Measurements from ENCODE around the gene ZNRF2. TPM values are rescaled to one million over a fixed set of nuclear protein-coding genes. Genes with fewer than 3 reads are reported as not detected.

ZNRF2 gene
- total RNA-seq, result 13.8 and 14.4 TPM in 2 replicates
- long read RNA-seq, partial matches to known transcripts, result 0 of 2 reads
- long read RNA-seq, other reads (novel, unspliced or antisense), result 2 of 2 reads

- no peaks in the 10 kb centered on the region for H3K27me3 Mint-ChIP-seq
- peaks cover 37% of the 10 kb centered on the region for H3K4me1 Mint-ChIP-seq (ENCODE audit: low read depth)
- H3K36me3 Mint-ChIP-seq (ENCODE audit: insufficient read depth), result no peaks in the 10 kb centered on the region
- H3K9me3 Mint-ChIP-seq (ENCODE audit: low read depth), result no peaks in the 10 kb centered on the region
- DNase-seq (ENCODE audit: low spot score, unreplicated experiment), result peak; percentile 97
- H3K27ac Mint-ChIP-seq, result peak within 1 kb of the TSS; percentile 98
- peak within 1 kb of the TSS; percentile 73 for H3K4me3 Mint-ChIP-seq (ENCODE audit: low read depth)
- TF ChIP-seq CTCF (IDR thresholded peaks at IDR 0.05; ENCODE audit: unreplicated experiment), result peak; percentile 48
Observed at GRCh38 chr7:30284298-30285066, at the start of gene ZNRF2. Gene ZNRF2, plus strand, starts transcription at chr7:30284597. Its CDS starts 761 bp downstream, at chr7:30285358.

GRCh38 chr7:30237271-30237695 is 47.1 kb upstream of the ZNRF2 start:
- no peak overlapping the region for H3K27ac Mint-ChIP-seq
- DNase-seq (ENCODE audit: low spot score, unreplicated experiment), result no peak
- no peaks in the 10 kb centered on the region for H3K27me3 Mint-ChIP-seq
- H3K9me3 Mint-ChIP-seq (ENCODE audit: low read depth), result no peaks in the 10 kb centered on the region
- H3K36me3 Mint-ChIP-seq (ENCODE audit: insufficient read depth), result no peaks in the 10 kb centered on the region
- no peaks in the 10 kb centered on the region for H3K4me1 Mint-ChIP-seq (ENCODE audit: low read depth)
- H3K4me3 Mint-ChIP-seq (ENCODE audit: low read depth), result no peak overlapping the region
- TF ChIP-seq CTCF (IDR thresholded peaks at IDR 0.05; ENCODE audit: unreplicated experiment), result no peak

GRCh38 chr7:30238721-30239441 is 45.5 kb upstream of the ZNRF2 start:
- Mint-ChIP-seq H3K4me1 (ENCODE audit: low read depth) (no peaks in the 10 kb centered on the region), H3K27me3 (no peaks in the 10 kb centered on the region), H3K36me3 (ENCODE audit: insufficient read depth) (no peaks in the 10 kb centered on the region), H3K9me3 (ENCODE audit: low read depth) (no peaks in the 10 kb centered on the region), H3K27ac (no peak overlapping the region), H3K4me3 (ENCODE audit: low read depth) (no peak overlapping the region)
- TF ChIP-seq CTCF (IDR thresholded peaks at IDR 0.05; ENCODE audit: unreplicated experiment), result no peak
- DNase-seq (ENCODE audit: low spot score, unreplicated experiment), result no peak

GRCh38 chr7:30240106-30240800 is 44.1 kb upstream of the ZNRF2 start:
- Mint-ChIP-seq H3K27ac (no peak overlapping the region), H3K9me3 (ENCODE audit: low read depth) (no peaks in the 10 kb centered on the region), H3K36me3 (ENCODE audit: insufficient read depth) (no peaks in the 10 kb centered on the region), H3K4me3 (ENCODE audit: low read depth) (no peak overlapping the region), H3K4me1 (ENCODE audit: low read depth) (no peaks in the 10 kb centered on the region), H3K27me3 (no peaks in the 10 kb centered on the region)
- no peak for TF ChIP-seq CTCF (IDR thresholded peaks at IDR 0.05; ENCODE audit: unreplicated experiment)
- no peak for DNase-seq (ENCODE audit: low spot score, unreplicated experiment)

- Mint-ChIP-seq H3K27me3 (no peaks in the 10 kb centered on the region), H3K4me3 (ENCODE audit: low read depth) (no peak overlapping the region), H3K27ac (no peak overlapping the region), H3K36me3 (ENCODE audit: insufficient read depth) (no peaks in the 10 kb centered on the region), H3K9me3 (ENCODE audit: low read depth) (no peaks in the 10 kb centered on the region), H3K4me1 (ENCODE audit: low read depth) (no peaks in the 10 kb centered on the region)
- DNase-seq (ENCODE audit: low spot score, unreplicated experiment), result no peak
- TF ChIP-seq CTCF (IDR thresholded peaks at IDR 0.05; ENCODE audit: unreplicated experiment), result no peak
Observed at GRCh38 chr7:30241767-30242166, 42.6 kb upstream of the ZNRF2 start.

Data from progenitor cell of endocrine pancreas (in vitro differentiated cells).